Stomach (tissue), 9 donors: ENCODE results near the gene SNPH. TPM values are rescaled to one million over a fixed set of nuclear protein-coding genes. Genes with fewer than 3 reads are reported as not detected.

Experiments
- DNase-seq, 2 donors: peaks; one replicate each; pipeline versions ENCODE4 v3.0.0 to v3.0.0-alpha.2; 2013 to 2019
- H3K27ac ChIP-seq, 5 donors: fragments of 200-600 bp in 4 of 5; sonication (generic) in 4 of 5; one replicate each; pipeline ENCODE4 v1.5.1; 2013 to 2019; ENCODE audit warnings: mild to moderate bottlenecking in 1 of 5, moderate library complexity in 1 of 5
- H3K27me3 ChIP-seq, 3 donors: fragments of 200-600 bp; sonication (generic); one replicate each; pipeline ENCODE4 v1.5.1; 2017 to 2019; ENCODE audit warnings: mixed run types in 1 of 3
- H3K36me3 ChIP-seq, 4 donors: fragments of 200-600 bp; sonication (generic); 1 replicate in 3 of 4; 2 replicates in 1 of 4; pipeline ENCODE4 v1.5.1; 2016 to 2019
- H3K4me1 ChIP-seq, 4 donors: fragments of 200-600 bp; sonication (generic); one replicate each; pipeline ENCODE4 v1.5.1; 2016 to 2019
- H3K4me3 ChIP-seq, 4 donors: fragments of 200-600 bp; sonication (generic) in 3 of 4; one replicate each; pipeline ENCODE4 v1.5.1; 2016 to 2019; ENCODE audit warnings: mild to moderate bottlenecking in 1 of 4
- H3K9me3 ChIP-seq, 4 donors: fragments of 200-600 bp; sonication (generic); one replicate each; pipeline ENCODE4 v1.5.1; 2016 to 2019
- CTCF ChIP-seq, 7 experiments: fragments of 450-650 bp in 4 of 7; fragments of 200-600 bp in 3 of 7; sonication (generic) in 3 of 7; IDR thresholded peaks; one replicate each; pipeline ENCODE4 v1.5.1; 2016 to 2019; ENCODE audit warnings: antibody characterized with exemption in 7 of 7, control low read depth in 2 of 7, mild to moderate bottlenecking in 1 of 7
- EP300 ChIP-seq: sonication (generic); formaldehyde crosslinking; IDR thresholded peaks from one replicate; pipeline ENCODE4 v1.6.1; 2017; ENCODE audit warnings: antibody characterized with exemption
- POLR2A ChIP-seq, 4 donors: fragments of 450-650 bp; IDR thresholded peaks; one replicate each; pipeline ENCODE4 v1.6.1; 2016; ENCODE audit warnings: antibody characterized with exemption in 4 of 4, control low read depth in 2 of 4, mild to moderate bottlenecking in 1 of 4, moderate library complexity in 1 of 4
- POLR2AphosphoS5 ChIP-seq, 3 donors: sonication (generic); formaldehyde crosslinking; IDR thresholded peaks; one replicate each; pipeline ENCODE4 v1.6.1; 2016; ENCODE audit warnings: antibody characterized with exemption in 3 of 3
- WGBS, 5 donors: extraction: QIAGEN DNeasy Blood & Tissue Kit in 3 of 5; methylation state at CpG; one replicate each; pipeline versions ENCODE4 v1.1.5 to v1.1.7; 2013 to 2018; 5-methylcytosine and 5-hydroxymethylcytosine counted together
- intact Hi-C: fragments of 100-400 bp; cut with DNase I; formaldehyde crosslinking; loops from one replicate; pipeline ENCODE4 v1.15.1; 2023; ENCODE audit warnings: low total_unique reads
- polyA plus RNA-seq, 3 donors: library from polyadenylated mRNA; stranded (reverse); fragments of 200-250 nt; gene quantifications; one replicate each; pipeline ENCODE4 v1.2.3, GENCODE V29; 2013
- total RNA-seq, 5 donors: library from RNA; depleted of rRNA; stranded (reverse); fragments of >200 nt; gene quantifications; one replicate each; pipeline versions ENCODE4 v1.1.0 to v1.2.3, GENCODE V29; 2014 to 2016
- donor health status: healthy with polysubstance abuse.
- donor health status: Bipolar disorder and iron deficiency.
- donor health status: healthy.

Gene SNPH
- total and polyA plus RNA-seq, 8 donors = 1.8 to 15.6 (median 3.9) TPM

- DNase-seq = no peak
- no peak overlapping the region for H3K27ac ChIP-seq
- intact Hi-C loops = no loop called here
- no peaks in the 10 kb centered on the region for H3K27me3 ChIP-seq
- H3K4me1 ChIP-seq = peaks cover 0 to 19% (median 3%) of the 10 kb centered on the region in 4 donors
- no peak overlapping the region for H3K4me3 ChIP-seq
- 86 to 96% (median 93%) methylated on average over 14 of the region's 14 CpGs for WGBS, 5 donors
- peaks cover 0 to 54% (median 29%) of the 10 kb centered on the region in 4 donors for H3K36me3 ChIP-seq
- no peaks in the 10 kb centered on the region for H3K9me3 ChIP-seq
- no peak for TF ChIP-seq EP300
- no peak for TF ChIP-seq POLR2AphosphoS5 (IDR thresholded peaks at IDR 0.05)
- TF ChIP-seq POLR2A (IDR thresholded peaks at IDR 0.05) = no peak
- TF ChIP-seq CTCF (IDR thresholded peaks at IDR 0.05) = no peak
These were observed 30.8 kb downstream of the SNPH start for GRCh38 chr20:1296922-1297321.

- TF ChIP-seq EP300 (no peak), CTCF (IDR thresholded peaks at IDR 0.05) (no peak), POLR2AphosphoS5 (IDR thresholded peaks at IDR 0.05) (no peak), POLR2A (IDR thresholded peaks at IDR 0.05) (no peak)
- Histone ChIP-seq H3K4me1 (peaks cover 0 to 15% (median under 1%) of the 10 kb centered on the region in 4 donors), H3K27ac (no peak overlapping the region), H3K36me3 (peaks cover 0 to 54% (median 29%) of the 10 kb centered on the region in 4 donors), H3K27me3 (no peaks in the 10 kb centered on the region), H3K9me3 (no peaks in the 10 kb centered on the region), H3K4me3 (no peak overlapping the region)
- intact Hi-C loops = no loop called here
- WGBS, 5 donors = 93 to 100% (median 98%) methylated on average over 2 of the region's 2 CpGs
- DNase-seq = no peak
These were observed 31.4 kb downstream of the SNPH start for GRCh38 chr20:1297486-1297885.

- Histone ChIP-seq H3K9me3 (no peaks in the 10 kb centered on the region), H3K4me3 (no peak overlapping the region), H3K36me3 (peaks cover 0 to 60% (median 35%) of the 10 kb centered on the region in 4 donors), H3K4me1 (peaks cover 0 to 14% (median 0%) of the 10 kb centered on the region in 4 donors), H3K27me3 (no peaks in the 10 kb centered on the region), H3K27ac (no peak overlapping the region)
- TF ChIP-seq CTCF (IDR thresholded peaks at IDR 0.05) (no peak), POLR2AphosphoS5 (IDR thresholded peaks at IDR 0.05) (no peak), EP300 (no peak), POLR2A (IDR thresholded peaks at IDR 0.05) (no peak)
- intact Hi-C loops = no loop called here
- DNase-seq = no peak
- 84 to 97% (median 93%) methylated on average over 5 of the region's 5 CpGs for WGBS, 5 donors
These were observed 32.1 kb downstream of the SNPH start for GRCh38 chr20:1298166-1298565.

- TF ChIP-seq POLR2A (IDR thresholded peaks at IDR 0.05) = no peak
- TF ChIP-seq EP300 = no peak
- TF ChIP-seq POLR2AphosphoS5 (IDR thresholded peaks at IDR 0.05) = no peak
- no peak for TF ChIP-seq CTCF (IDR thresholded peaks at IDR 0.05)
These were observed 32.9 kb downstream of the SNPH start for GRCh38 chr20:1298888-1299511.

More at GRCh38 chr20:1298888-1299511, 32.9 kb downstream of the SNPH start:
- 76 to 82% (median 80%) methylated on average over 10 of the region's 10 CpGs for WGBS, 5 donors
- intact Hi-C loops = no loop called here
- DNase-seq = no peak
- Histone ChIP-seq H3K4me3 (no peak overlapping the region), H3K27me3 (no peaks in the 10 kb centered on the region), H3K27ac (no peak overlapping the region), H3K4me1 (peaks cover 0 to 14% (median 0%) of the 10 kb centered on the region in 4 donors), H3K36me3 (peaks cover 0 to 68% (median 42%) of the 10 kb centered on the region in 4 donors), H3K9me3 (no peaks in the 10 kb centered on the region)
